Measurements from ENCODE around the gene HHEX. TPM values are rescaled to one million over a fixed set of nuclear protein-coding genes. Genes with fewer than 3 reads are reported as not detected.
A peak's percentile ranks its signal among the peaks of the same experiment; 100 is the strongest.

The HHEX gene
- total and polyA plus RNA-seq, 2 donors from 2014 or later = 3.1 to 10.0 TPM

DNA sequence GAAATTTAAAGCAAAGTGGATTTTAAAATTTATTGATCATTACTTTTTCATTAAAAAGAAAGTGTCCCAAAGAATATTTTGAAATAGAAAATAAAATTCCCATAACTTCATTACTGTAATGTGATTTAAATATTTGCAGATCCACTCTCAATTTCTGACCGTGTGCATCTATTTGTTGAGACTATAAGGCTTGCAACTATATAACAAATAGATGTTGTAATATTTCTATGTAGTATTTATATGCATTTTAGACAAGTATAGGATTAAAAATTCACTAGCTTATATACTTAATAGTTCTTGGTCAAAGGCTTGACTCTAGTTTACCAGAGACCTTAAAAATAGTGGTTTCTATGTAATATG lies 3.8 kb downstream of the HHEX start:
- Histone ChIP-seq H3K36me3 (ENCODE audit: control insufficient read depth in 2 of 3, insufficient read depth in 3 of 3, low read length in 3 of 3) (no peaks in the 10 kb centered on the region), H3K4me3 (ENCODE audit: low read length in 3 of 3) (no peak overlapping the region), H3K9me3 (ENCODE audit: control insufficient read depth in 2 of 3, insufficient read depth in 1 of 3, low read length in 3 of 3) (peaks cover 0 to 4% (median 0%) of the 10 kb centered on the region in 3 donors), H3K27me3 (ENCODE audit: control insufficient read depth, insufficient read depth, low read length) (peaks cover 62% of the 10 kb centered on the region), H3K9ac (ENCODE audit: low read length in 3 of 3) (no peak overlapping the region), H3K4me1 (ENCODE audit: control insufficient read depth in 2 of 3, insufficient read depth in 2 of 3, low read depth in 1 of 3, low read length in 3 of 3) (no peaks in the 10 kb centered on the region), H3K27ac (ENCODE audit: low read depth in 2 of 2, low read length in 2 of 2) (no peak overlapping the region)
- TF ChIP-seq, protein P1, sequence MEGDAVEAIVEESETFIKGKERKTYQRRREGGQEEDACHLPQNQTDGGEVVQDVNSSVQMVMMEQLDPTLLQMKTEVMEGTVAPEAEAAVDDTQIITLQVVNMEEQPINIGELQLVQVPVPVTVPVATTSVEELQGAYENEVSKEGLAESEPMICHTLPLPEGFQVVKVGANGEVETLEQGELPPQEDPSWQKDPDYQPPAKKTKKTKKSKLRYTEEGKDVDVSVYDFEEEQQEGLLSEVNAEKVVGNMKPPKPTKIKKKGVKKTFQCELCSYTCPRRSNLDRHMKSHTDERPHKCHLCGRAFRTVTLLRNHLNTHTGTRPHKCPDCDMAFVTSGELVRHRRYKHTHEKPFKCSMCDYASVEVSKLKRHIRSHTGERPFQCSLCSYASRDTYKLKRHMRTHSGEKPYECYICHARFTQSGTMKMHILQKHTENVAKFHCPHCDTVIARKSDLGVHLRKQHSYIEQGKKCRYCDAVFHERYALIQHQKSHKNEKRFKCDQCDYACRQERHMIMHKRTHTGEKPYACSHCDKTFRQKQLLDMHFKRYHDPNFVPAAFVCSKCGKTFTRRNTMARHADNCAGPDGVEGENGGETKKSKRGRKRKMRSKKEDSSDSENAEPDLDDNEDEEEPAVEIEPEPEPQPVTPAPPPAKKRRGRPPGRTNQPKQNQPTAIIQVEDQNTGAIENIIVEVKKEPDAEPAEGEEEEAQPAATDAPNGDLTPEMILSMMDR (IDR thresholded peaks at IDR 0.05; ENCODE audit: borderline replicate concordance, extremely low read depth, insufficient read depth) = no peak
- FAIRE-seq (no peak), DNase-seq (peak in 2 of 5 donors; percentile 9 to 13)
- intact Hi-C loops (cut with DNase I) = no loop called here

DNA sequence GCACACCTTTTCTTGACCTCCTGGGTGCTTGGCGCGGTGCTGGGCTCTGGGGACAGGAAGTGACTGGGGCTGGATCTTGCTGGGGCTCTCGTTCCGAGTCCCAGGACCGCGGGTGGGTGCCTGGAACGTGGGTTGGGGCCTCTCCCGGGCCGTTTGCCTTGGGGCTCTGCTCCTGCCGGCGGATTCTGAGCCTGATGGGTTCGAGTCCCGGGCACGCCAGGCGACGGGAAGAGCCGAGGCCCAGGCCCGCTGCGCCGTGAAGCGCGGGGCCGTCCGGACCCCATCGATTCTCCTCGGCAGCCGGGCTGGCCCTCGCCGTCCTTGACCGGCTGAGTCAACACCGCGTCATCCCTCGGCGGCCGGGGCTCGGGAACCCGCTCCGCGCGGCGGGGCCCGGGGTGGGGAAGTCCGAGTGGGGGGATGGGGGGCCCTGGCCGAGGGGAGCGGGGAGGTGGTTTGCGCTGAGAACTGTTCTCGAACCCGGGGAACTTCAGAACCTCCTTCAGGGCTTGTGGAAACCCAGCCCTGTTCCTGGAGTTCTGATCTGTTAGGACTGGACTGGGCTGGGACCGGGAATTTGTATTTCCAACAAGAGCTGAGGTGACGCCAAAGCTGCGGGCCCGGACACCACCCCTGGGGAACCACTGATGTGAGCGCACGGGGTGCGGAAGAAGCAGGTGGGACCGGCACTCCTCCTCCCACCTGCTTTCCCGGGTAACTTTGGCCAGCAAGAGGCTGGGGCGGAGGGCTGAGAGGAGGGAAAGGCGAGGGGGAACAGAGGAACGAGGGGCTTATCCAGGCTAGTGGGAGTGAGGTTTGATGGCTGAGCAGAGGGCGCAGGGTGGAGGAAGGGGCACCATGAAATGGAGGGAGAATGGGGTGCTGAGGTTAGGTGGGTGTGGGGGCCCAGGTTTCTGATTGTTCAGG lies 6.2 kb downstream of the HHEX start:
- Histone ChIP-seq H3K4me3 (ENCODE audit: low read length in 3 of 3) (no peak overlapping the region), H3K27ac (ENCODE audit: low read depth in 2 of 2, low read length in 2 of 2) (no peak overlapping the region), H3K9ac (ENCODE audit: low read length in 3 of 3) (no peak overlapping the region), H3K4me1 (ENCODE audit: control insufficient read depth in 2 of 3, insufficient read depth in 2 of 3, low read depth in 1 of 3, low read length in 3 of 3) (peaks cover 0 to 5% (median 0%) of the 10 kb centered on the region in 3 donors), H3K36me3 (ENCODE audit: control insufficient read depth in 2 of 3, insufficient read depth in 3 of 3, low read length in 3 of 3) (no peaks in the 10 kb centered on the region), H3K9me3 (ENCODE audit: control insufficient read depth in 2 of 3, insufficient read depth in 1 of 3, low read length in 3 of 3) (peaks cover 0 to 1% (median 0%) of the 10 kb centered on the region in 3 donors), H3K27me3 (ENCODE audit: control insufficient read depth, insufficient read depth, low read length) (peaks cover 60% of the 10 kb centered on the region)
- no peak for FAIRE-seq
- intact Hi-C loops (cut with DNase I) = no loop called here
- DNase-seq = peak; percentile 54 to 75 (median 67)
- TF ChIP-seq, protein P1 (IDR thresholded peaks at IDR 0.05; ENCODE audit: borderline replicate concordance, extremely low read depth, insufficient read depth) = no peak

DNA sequence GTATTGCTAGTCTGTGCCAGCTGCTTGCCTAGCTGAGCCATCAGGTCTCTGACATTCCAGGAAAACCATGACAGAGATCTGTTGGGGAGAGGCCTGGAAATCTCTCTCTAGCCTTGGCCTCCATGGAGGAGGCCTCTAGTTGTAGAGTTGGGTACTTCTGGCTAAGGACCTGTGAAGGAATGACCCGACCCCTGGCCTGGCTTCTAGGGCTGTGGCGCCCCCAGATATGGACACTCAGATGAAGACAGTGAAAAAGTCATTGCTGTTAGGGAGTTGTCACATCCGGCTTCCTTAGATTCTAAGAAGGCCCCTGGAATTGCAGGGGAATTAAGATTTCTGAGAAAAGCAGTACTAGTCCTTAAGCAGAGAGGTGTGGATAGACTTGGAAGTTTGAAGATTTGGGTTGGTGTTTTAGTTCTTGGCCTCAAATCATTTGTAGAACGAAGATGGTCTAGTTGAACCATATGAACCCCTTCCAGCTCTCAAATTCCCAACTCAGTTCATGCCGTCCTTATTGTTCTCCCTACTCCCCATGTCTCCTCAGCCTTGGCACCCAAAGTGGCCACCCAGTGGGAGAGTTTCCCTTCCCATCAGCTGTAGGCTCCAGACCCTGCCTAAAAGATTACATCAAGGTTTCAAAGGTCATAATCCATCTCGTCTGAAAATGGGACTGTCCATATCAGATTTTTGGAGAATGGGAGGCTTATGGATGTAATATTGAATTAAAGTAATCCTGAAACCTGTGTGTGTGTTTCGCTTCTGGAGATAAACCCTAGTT lies 7.0 kb downstream of the HHEX start:
- intact Hi-C loops (cut with DNase I) = no loop called here
- H3K9ac ChIP-seq (ENCODE audit: low read length in 3 of 3) = no peak overlapping the region
- DNase-seq (no peak), FAIRE-seq (no peak)
- H3K27ac ChIP-seq (ENCODE audit: low read depth in 2 of 2, low read length in 2 of 2) = no peak overlapping the region
- no peak overlapping the region for H3K4me3 ChIP-seq (ENCODE audit: low read length in 3 of 3)
- TF ChIP-seq, protein P1 (IDR thresholded peaks at IDR 0.05; ENCODE audit: borderline replicate concordance, extremely low read depth, insufficient read depth) = no peak
- no peaks in the 10 kb centered on the region for H3K36me3 ChIP-seq (ENCODE audit: control insufficient read depth in 2 of 3, insufficient read depth in 3 of 3, low read length in 3 of 3)
- H3K4me1 ChIP-seq (ENCODE audit: control insufficient read depth in 2 of 3, insufficient read depth in 2 of 3, low read depth in 1 of 3, low read length in 3 of 3) = peaks cover 0 to 5% (median 0%) of the 10 kb centered on the region in 3 donors
- H3K27me3 ChIP-seq (ENCODE audit: control insufficient read depth, insufficient read depth, low read length) = peaks cover 53% of the 10 kb centered on the region
- H3K9me3 ChIP-seq (ENCODE audit: control insufficient read depth in 2 of 3, insufficient read depth in 1 of 3, low read length in 3 of 3) = no peaks in the 10 kb centered on the region
